ENCODE measurements around the gene NDUFV1. TPM values are rescaled to one million over a fixed set of nuclear protein-coding genes. Genes with fewer than 3 reads are reported as not detected.
A peak's percentile ranks its signal among the peaks of the same experiment; 100 is the strongest.

The NDUFV1 gene
- total and polyA plus RNA-seq, 9 of the 15 experiments (the other 6 are each of a cell fraction or from before 2014, with no cell fraction given), result 10.8 to 423 (median 209) TPM

- WGBS (ENCODE audit: insufficient coverage, low coverage, missing lambda C conversion rate), result 93% methylated on average over 1 of the region's 1 CpG
- DNase-seq (ENCODE audit: extremely low read depth in 1 of 4, low spot score in 3 of 4) (peak in 1 of 4 experiments; percentile 5), ATAC-seq (no peak), FAIRE-seq (no peak)
- TF ChIP-seq MTF1 (CRISPR knock-in tag; IDR thresholded peaks at IDR 0.05; ENCODE audit: borderline replicate concordance) (no peak), CHD7 (IDR thresholded peaks at IDR 0.05; ENCODE audit: low read depth, low read length) (no peak), RBM14 (IDR thresholded peaks at IDR 0.05; ENCODE audit: borderline replicate concordance, insufficient read depth, low read depth, low read length) (no peak), PML (IDR thresholded peaks at IDR 0.05; ENCODE audit: low read length) (no peak), E2F8 (IDR thresholded peaks at IDR 0.05; ENCODE audit: low read depth, partially characterized antibody) (no peak), MCM3 (IDR thresholded peaks at IDR 0.05) (no peak), NR3C1 (CRISPR knock-in tag; IDR thresholded peaks at IDR 0.05) (no peak)
- Histone ChIP-seq H3K9me3 (replicated peaks; ENCODE audit: control insufficient read depth, insufficient read depth, low read depth, low read length) (no peaks in the 10 kb centered on the region), H3K9ac (ENCODE audit: insufficient read depth in 1 of 2, low read depth in 2 of 2, low read length in 2 of 2) (no peak overlapping the region), H3K79me2 (ENCODE audit: control insufficient read depth, insufficient read depth, low read length) (peaks cover 32% of the 10 kb centered on the region), H3K27ac (ENCODE audit: extremely low read depth, low read depth, low read length) (no peak overlapping the region), H2AFZ (ENCODE audit: low read depth, low read length) (no peak overlapping the region), H3K27me3 (ENCODE audit: control insufficient read depth in 2 of 2, insufficient read depth in 2 of 2, low read length in 2 of 2) (no peaks in the 10 kb centered on the region), H3K4me1 (replicated peaks in 1 of 2; ENCODE audit: control insufficient read depth in 2 of 2, insufficient read depth in 2 of 2, low read length in 2 of 2) (peaks cover 10 to 37% of the 10 kb centered on the region in 2 experiments; a peak in 4 of 5 replicates), H3K36me3 (ENCODE audit: control insufficient read depth, insufficient read depth, low read length) (peaks cover 41% of the 10 kb centered on the region), H3K9me1 (ENCODE audit: control insufficient read depth, insufficient read depth, low read length) (peaks cover 5% of the 10 kb centered on the region), H3K4me3 (no peak overlapping the region), H3K4me2 (ENCODE audit: insufficient read depth, low read length) (no peak overlapping the region), H4K20me1 (replicated peaks; ENCODE audit: control insufficient read depth, insufficient read depth, low read length) (peaks cover 14% of the 10 kb centered on the region; the same call in 1 of the 2 replicates)
- intact Hi-C loops (cut with micrococcal nuclease), result no loop called here
- CTCF ChIA-PET (ENCODE audit: low intra/inter-chr PET ratio), result no interaction called here
- BruUV-seq (replicated peaks), result no TSS peak
- in situ Hi-C loops (cut with MboI), result no loop called here
- POLR2A ChIA-PET, result interaction anchor here (1.4 kb wide), 1 partner anchor 18 kb away, joined by 4 read pairs; no protein-coding TSS in a partner anchor
These were observed 18.6 kb upstream of the NDUFV1 start for GRCh38 chr11:67588136-67588503.
